ENCODE measurements around the gene PBX4.

The PBX4 gene

GRCh38 chr19:19538061-19538784 is 80.3 kb downstream of the PBX4 start, which contains the start of gene CILP2 (continued):
- TF ChIP-seq ZNF280C (tag by site-specific recombination; IDR thresholded peaks at IDR 0.05), result no peak
- peak; percentile 28; the same call in 1 of the 2 replicates for TF ChIP-seq CTCF (tag by site-specific recombination; IDR thresholded peaks at IDR 0.05)
- no peak for TF ChIP-seq ZNF510 (tag by site-specific recombination; IDR thresholded peaks at IDR 0.05; ENCODE audit: insufficient replicate concordance)
- no peak for TF ChIP-seq INSM2 (tag by site-specific recombination; IDR thresholded peaks at IDR 0.05)
- 0 out of 2 replicates have a peak, but pooled peaks have one; percentile 16 for TF ChIP-seq ZBTB48 (tag by site-specific recombination; IDR thresholded peaks at IDR 0.05)
- TF ChIP-seq ZSCAN23 (tag by site-specific recombination; IDR thresholded peaks at IDR 0.05), result no peak
- no peak for TF ChIP-seq PRDM10 (tag by site-specific recombination; IDR thresholded peaks at IDR 0.05)
- TF ChIP-seq ZNF837 (tag by site-specific recombination; IDR thresholded peaks at IDR 0.05), result no peak
- no peak for TF ChIP-seq ZNF624 (tag by site-specific recombination; IDR thresholded peaks at IDR 0.05)
- TF ChIP-seq ATF2 (tag by site-specific recombination; IDR thresholded peaks at IDR 0.05; ENCODE audit: low read depth), result no peak
- no peak for TF ChIP-seq ZNF423 (tag by site-specific recombination; IDR thresholded peaks at IDR 0.05)
- no peak for TF ChIP-seq ZNF146 (tag by site-specific recombination; IDR thresholded peaks at IDR 0.05)
- no peak for TF ChIP-seq ZNF792 (tag by site-specific recombination; IDR thresholded peaks at IDR 0.05)
- no peak for TF ChIP-seq ZNF664 (tag by site-specific recombination; IDR thresholded peaks at IDR 0.05)
- no peak for TF ChIP-seq ZNF140 (tag by site-specific recombination; IDR thresholded peaks at IDR 0.05)
- TF ChIP-seq ZFP37 (tag by site-specific recombination; IDR thresholded peaks at IDR 0.05), result no peak
- TF ChIP-seq ZNF175 (tag by site-specific recombination; IDR thresholded peaks at IDR 0.05), result no peak
- peak; percentile 92 for TF ChIP-seq KLF9 (tag by site-specific recombination; IDR thresholded peaks at IDR 0.05; ENCODE audit: low read depth)
- TF ChIP-seq ZNF521 (tag by site-specific recombination; IDR thresholded peaks at IDR 0.05), result no peak
- no peak for TF ChIP-seq ZSCAN5A (tag by site-specific recombination; IDR thresholded peaks at IDR 0.05)
- no peak for TF ChIP-seq ZNF830 (tag by site-specific recombination; IDR thresholded peaks at IDR 0.05; ENCODE audit: low read depth)
- TF ChIP-seq ZFHX2 (tag by site-specific recombination; conservative IDR thresholded peaks at IDR 0.05), result peak; percentile 29
- TF ChIP-seq TSHZ1 (tag by site-specific recombination; IDR thresholded peaks at IDR 0.05; ENCODE audit: borderline replicate concordance), result no peak
